CMK (cell line): ENCODE results near the gene TMEM217.
"Not testable (repeated sequence)": the region's sequence is repeated elsewhere in the genome, so short reads cannot be mapped to it uniquely, and the experiment has no call there.

Experiments
- DNase-seq: peaks from one replicate; pipeline ENCODE4 v3.0.0-alpha.2; 2010; ENCODE audit warnings: low read depth

The TMEM217 gene

GRCh38 chr6:37257634-37258404 is at the start of gene TMEM217, which contains the start of gene TBC1D22B:
Gene TMEM217, minus strand, starts transcription at chr6:37258144. Its CDS starts 39,114 bp downstream, at chr6:37219030.
Gene TBC1D22B, plus strand, starts transcription at chr6:37257772. Its CDS starts 146 bp downstream, at chr6:37257918.
- DNase-seq = peak; percentile 86

GRCh38 chr6:37307484-37307883 is 49.5 kb upstream of the TMEM217 start:
- not testable (repeated sequence) for DNase-seq

GRCh38 chr6:37306624-37307222 is 48.8 kb upstream of the TMEM217 start:
- no peak for DNase-seq

GRCh38 chr6:37305841-37306425 is 48.0 kb upstream of the TMEM217 start:
- DNase-seq = no peak

GRCh38 chr6:37304766-37305165 is 46.8 kb upstream of the TMEM217 start:
- no peak for DNase-seq

GRCh38 chr6:37303891-37304503 is 46.1 kb upstream of the TMEM217 start:
- DNase-seq = no peak

- DNase-seq = no peak
These were observed 45.2 kb upstream of the TMEM217 start for GRCh38 chr6:37303091-37303660.

- DNase-seq = peak; percentile 97
These were observed 44.2 kb upstream of the TMEM217 start for GRCh38 chr6:37302086-37302686.

GRCh38 chr6:37299990-37300389 is 42.0 kb upstream of the TMEM217 start:
- DNase-seq = no peak

- DNase-seq = no peak
These were observed 41.0 kb upstream of the TMEM217 start for GRCh38 chr6:37298958-37299357.

- not testable (repeated sequence) for DNase-seq
These were observed 39.7 kb upstream of the TMEM217 start for GRCh38 chr6:37297637-37298036.

GRCh38 chr6:37293426-37293825 is 35.5 kb upstream of the TMEM217 start:
- no peak for DNase-seq

- DNase-seq = no peak
These were observed 32.0 kb upstream of the TMEM217 start for GRCh38 chr6:37289931-37290330.

GRCh38 chr6:37288247-37288646 is 30.3 kb upstream of the TMEM217 start:
- no peak for DNase-seq

GRCh38 chr6:37287519-37288157 is 29.7 kb upstream of the TMEM217 start:
- no peak for DNase-seq

- DNase-seq = no peak
These were observed 27.9 kb upstream of the TMEM217 start for GRCh38 chr6:37285861-37286311.

- no peak for DNase-seq
These were observed 26.8 kb upstream of the TMEM217 start for GRCh38 chr6:37284781-37285180.

GRCh38 chr6:37283671-37284151 is 25.8 kb upstream of the TMEM217 start:
- DNase-seq = no peak

- no peak for DNase-seq
These were observed 25.3 kb upstream of the TMEM217 start for GRCh38 chr6:37283268-37283667.

GRCh38 chr6:37282371-37282770 is 24.4 kb upstream of the TMEM217 start:
- DNase-seq = no peak
